SK-N-SH (cell line): ENCODE results near the gene MINDY4.

ENCODE experiments used
- CTCF ChIP-seq: fragments of 200-600 bp; sonication (generic); IDR thresholded peaks from 2 replicates; pipeline ENCODE4 v1.6.1; 2017; ENCODE audit warnings: antibody characterized with exemption, mild to moderate bottlenecking, moderate library complexity
- FOSL2 ChIP-seq: IDR thresholded peaks from 2 replicates; pipeline ENCODE4 v1.4.0; 2012; ENCODE audit warnings: low read depth, mild to moderate bottlenecking, moderate library complexity, borderline replicate concordance
- GABPA ChIP-seq: IDR thresholded peaks from 2 replicates; pipeline ENCODE4 v1.4.0; 2012; ENCODE audit warnings: low read depth, mild to moderate bottlenecking
- NFIC ChIP-seq: IDR thresholded peaks from 2 replicates; pipeline ENCODE4 v1.4.0; 2012; ENCODE audit warnings: borderline replicate concordance
- REST ChIP-seq: IDR thresholded peaks from 2 replicates; pipeline ENCODE4 v1.6.1; 2012; ENCODE audit warnings: mild to moderate bottlenecking, low read depth, low read length, moderate library complexity
- TAF1 ChIP-seq: IDR thresholded peaks from 2 replicates; pipeline ENCODE4 v1.6.1; 2012; ENCODE audit warnings: low read depth, mild to moderate bottlenecking, low read length, moderate library complexity, borderline replicate concordance

- no peak for TF ChIP-seq TAF1
- TF ChIP-seq FOSL2 = no peak
- no peak for TF ChIP-seq CTCF
- TF ChIP-seq REST = no peak
- TF ChIP-seq NFIC = no peak
- TF ChIP-seq GABPA = no peak
Measured at GRCh38 chr7:30735631-30736030, 35.6 kb upstream of the MINDY4 start.
